Activated naive CD8-positive, alpha-beta T cell (primary cell): Measurements from ENCODE around the gene ATP6V0D1.

Experiments
- H3K27ac Mint-ChIP-seq: one replicate; pipeline ENCODE4 v1.8.0; 2021; ENCODE audit warnings: mixed read lengths
- H3K27me3 Mint-ChIP-seq: one replicate; pipeline ENCODE4 v1.8.0; 2021; ENCODE audit warnings: mixed read lengths
- H3K36me3 Mint-ChIP-seq: one replicate; pipeline ENCODE4 v1.8.0; 2021; ENCODE audit warnings: mixed read lengths
- H3K4me1 Mint-ChIP-seq: one replicate; pipeline ENCODE4 v1.8.0; 2021; ENCODE audit warnings: low read depth, mixed read lengths
- H3K4me3 Mint-ChIP-seq: one replicate; pipeline ENCODE4 v1.8.0; 2021; ENCODE audit warnings: mild to moderate bottlenecking, mixed read lengths
- H3K9me3 Mint-ChIP-seq: one replicate; pipeline ENCODE4 v1.8.0; 2021; ENCODE audit warnings: low read depth, mixed read lengths

The ATP6V0D1 gene

GRCh38 chr16:67446968-67447507, 33.9 kb downstream of the ATP6V0D1 start:
- Mint-ChIP-seq H3K9me3 (no peaks in the 10 kb centered on the region), H3K27ac (no peak overlapping the region), H3K36me3 (no peaks in the 10 kb centered on the region), H3K4me3 (no peak overlapping the region), H3K4me1 (no peaks in the 10 kb centered on the region), H3K27me3 (no peaks in the 10 kb centered on the region)

GRCh38 chr16:67445913-67446907, 34.7 kb downstream of the ATP6V0D1 start:
- H3K4me1 Mint-ChIP-seq: no peaks in the 10 kb centered on the region
- no peak overlapping the region for H3K4me3 Mint-ChIP-seq
- no peaks in the 10 kb centered on the region for H3K27me3 Mint-ChIP-seq
- H3K27ac Mint-ChIP-seq: no peak overlapping the region
- no peaks in the 10 kb centered on the region for H3K9me3 Mint-ChIP-seq
- no peaks in the 10 kb centered on the region for H3K36me3 Mint-ChIP-seq

- no peaks in the 10 kb centered on the region for H3K27me3 Mint-ChIP-seq
- no peaks in the 10 kb centered on the region for H3K9me3 Mint-ChIP-seq
- no peak overlapping the region for H3K4me3 Mint-ChIP-seq
- no peaks in the 10 kb centered on the region for H3K4me1 Mint-ChIP-seq
- H3K36me3 Mint-ChIP-seq: no peaks in the 10 kb centered on the region
- H3K27ac Mint-ChIP-seq: no peak overlapping the region
Measured at GRCh38 chr16:67445441-67445912, 35.5 kb downstream of the ATP6V0D1 start.

- no peaks in the 10 kb centered on the region for H3K9me3 Mint-ChIP-seq
- H3K4me1 Mint-ChIP-seq: no peaks in the 10 kb centered on the region
- no peaks in the 10 kb centered on the region for H3K36me3 Mint-ChIP-seq
- no peak overlapping the region for H3K27ac Mint-ChIP-seq
- no peaks in the 10 kb centered on the region for H3K27me3 Mint-ChIP-seq
- H3K4me3 Mint-ChIP-seq: no peak overlapping the region
Measured at GRCh38 chr16:67445126-67445426, 35.9 kb downstream of the ATP6V0D1 start.

GRCh38 chr16:67444259-67445125, 36.5 kb downstream of the ATP6V0D1 start:
- Mint-ChIP-seq H3K4me1 (no peaks in the 10 kb centered on the region), H3K27me3 (no peaks in the 10 kb centered on the region), H3K36me3 (no peaks in the 10 kb centered on the region), H3K27ac (no peak overlapping the region), H3K9me3 (no peaks in the 10 kb centered on the region), H3K4me3 (no peak overlapping the region)

GRCh38 chr16:67443265-67443664, 37.7 kb downstream of the ATP6V0D1 start:
- no peaks in the 10 kb centered on the region for H3K9me3 Mint-ChIP-seq
- no peak overlapping the region for H3K27ac Mint-ChIP-seq
- H3K4me3 Mint-ChIP-seq: no peak overlapping the region
- H3K4me1 Mint-ChIP-seq: no peaks in the 10 kb centered on the region
- H3K27me3 Mint-ChIP-seq: no peaks in the 10 kb centered on the region
- peaks cover 3% of the 10 kb centered on the region for H3K36me3 Mint-ChIP-seq

- Mint-ChIP-seq H3K27me3 (no peaks in the 10 kb centered on the region), H3K9me3 (no peaks in the 10 kb centered on the region), H3K4me1 (no peaks in the 10 kb centered on the region), H3K27ac (no peak overlapping the region), H3K36me3 (peaks cover 3% of the 10 kb centered on the region), H3K4me3 (no peak overlapping the region)
Measured at GRCh38 chr16:67442581-67443255, 38.2 kb downstream of the ATP6V0D1 start.

- Mint-ChIP-seq H3K9me3 (no peaks in the 10 kb centered on the region), H3K27ac (peak overlapping the region; percentile 46), H3K36me3 (peaks cover 3% of the 10 kb centered on the region), H3K4me3 (no peak overlapping the region), H3K27me3 (no peaks in the 10 kb centered on the region), H3K4me1 (no peaks in the 10 kb centered on the region)
Measured at GRCh38 chr16:67441907-67442306, 39.0 kb downstream of the ATP6V0D1 start.

GRCh38 chr16:67441271-67441753, 39.6 kb downstream of the ATP6V0D1 start:
- Mint-ChIP-seq H3K4me3 (no peak overlapping the region), H3K27me3 (no peaks in the 10 kb centered on the region), H3K9me3 (no peaks in the 10 kb centered on the region), H3K36me3 (peaks cover 3% of the 10 kb centered on the region), H3K27ac (no peak overlapping the region), H3K4me1 (no peaks in the 10 kb centered on the region)

GRCh38 chr16:67438824-67439393, 42.0 kb downstream of the ATP6V0D1 start:
- H3K36me3 Mint-ChIP-seq: peaks cover 3% of the 10 kb centered on the region
- H3K4me3 Mint-ChIP-seq: no peak overlapping the region
- no peak overlapping the region for H3K27ac Mint-ChIP-seq
- no peaks in the 10 kb centered on the region for H3K4me1 Mint-ChIP-seq
- no peaks in the 10 kb centered on the region for H3K27me3 Mint-ChIP-seq
- H3K9me3 Mint-ChIP-seq: no peaks in the 10 kb centered on the region

- H3K27ac Mint-ChIP-seq: no peak overlapping the region
- no peaks in the 10 kb centered on the region for H3K27me3 Mint-ChIP-seq
- peaks cover 3% of the 10 kb centered on the region for H3K36me3 Mint-ChIP-seq
- no peaks in the 10 kb centered on the region for H3K9me3 Mint-ChIP-seq
- no peak overlapping the region for H3K4me3 Mint-ChIP-seq
- peaks cover 1% of the 10 kb centered on the region for H3K4me1 Mint-ChIP-seq
Measured at GRCh38 chr16:67438098-67438791, 42.7 kb downstream of the ATP6V0D1 start.

- no peaks in the 10 kb centered on the region for H3K9me3 Mint-ChIP-seq
- no peak overlapping the region for H3K4me3 Mint-ChIP-seq
- H3K27me3 Mint-ChIP-seq: peaks cover under 1% of the 10 kb centered on the region
- H3K4me1 Mint-ChIP-seq: peaks cover 2% of the 10 kb centered on the region
- peaks cover 3% of the 10 kb centered on the region for H3K36me3 Mint-ChIP-seq
- H3K27ac Mint-ChIP-seq: no peak overlapping the region
Measured at GRCh38 chr16:67437513-67437912, 43.4 kb downstream of the ATP6V0D1 start.

- Mint-ChIP-seq H3K27ac (peak overlapping the region; percentile 1), H3K4me1 (peaks cover 6% of the 10 kb centered on the region), H3K36me3 (peaks cover 3% of the 10 kb centered on the region), H3K4me3 (no peak overlapping the region), H3K27me3 (peaks cover 3% of the 10 kb centered on the region), H3K9me3 (no peaks in the 10 kb centered on the region)
Measured at GRCh38 chr16:67436640-67437193, 44.2 kb downstream of the ATP6V0D1 start.
